D341Med (cell line): Measurements from ENCODE around the gene PLXNB2.
"Not testable (repeated sequence)": the region's sequence is repeated elsewhere in the genome, so short reads cannot be mapped to it uniquely, and the experiment has no call there.

ENCODE experiments used
- DNase-seq: peaks from one replicate; pipeline ENCODE4 v3.0.0; 2012; ENCODE audit warnings: low spot score

PLXNB2 gene

GRCh38 chr22:50306753-50307749, at the start of gene PLXNB2:
Gene PLXNB2 (minus strand): TSS chr22:50307646. CDS start chr22:50290584, 17,062 bp downstream.
- peak; percentile 92 for DNase-seq

- DNase-seq: no peak
These were observed 49.8 kb upstream of the PLXNB2 start for GRCh38 chr22:50357222-50357621.

GRCh38 chr22:50356186-50356585, 48.7 kb upstream of the PLXNB2 start:
- DNase-seq: no peak

- no peak for DNase-seq
These were observed 40.6 kb upstream of the PLXNB2 start for GRCh38 chr22:50348058-50348457.

GRCh38 chr22:50347157-50347556, 39.7 kb upstream of the PLXNB2 start:
- DNase-seq: no peak

GRCh38 chr22:50346470-50346869, 39.0 kb upstream of the PLXNB2 start:
- no peak for DNase-seq

- no peak for DNase-seq
These were observed 36.1 kb upstream of the PLXNB2 start for GRCh38 chr22:50343541-50343935.

GRCh38 chr22:50342651-50343540, 35.5 kb upstream of the PLXNB2 start, which contains the start of gene PPP6R2:
Gene PPP6R2 (plus strand): TSS chr22:50343327. CDS start chr22:50393909, 50,582 bp downstream.
- DNase-seq: peak; percentile 98

- peak; percentile 87 for DNase-seq
These were observed 34.7 kb upstream of the PLXNB2 start for GRCh38 chr22:50341977-50342650.

- no peak for DNase-seq
These were observed 32.8 kb upstream of the PLXNB2 start for GRCh38 chr22:50339945-50340879.

GRCh38 chr22:50338860-50339462, 31.5 kb upstream of the PLXNB2 start:
- no peak for DNase-seq

- DNase-seq: no peak
These were observed 30.7 kb upstream of the PLXNB2 start for GRCh38 chr22:50338042-50338573.

GRCh38 chr22:50337262-50338041, 30.0 kb upstream of the PLXNB2 start:
- DNase-seq: no peak

GRCh38 chr22:50334433-50334832, 27.0 kb upstream of the PLXNB2 start:
- DNase-seq: not testable (repeated sequence)

- no peak for DNase-seq
These were observed 21.8 kb upstream of the PLXNB2 start for GRCh38 chr22:50329236-50329635.

- no peak for DNase-seq
These were observed 20.2 kb upstream of the PLXNB2 start for GRCh38 chr22:50327711-50328019.

GRCh38 chr22:50326956-50327710, 19.7 kb upstream of the PLXNB2 start, which contains the start of gene DENND6B:
Gene DENND6B (minus strand): TSS chr22:50327012. CDS start chr22:50326988, 24 bp downstream.
- DNase-seq: peak; percentile 97

- no peak for DNase-seq
These were observed 18.9 kb upstream of the PLXNB2 start for GRCh38 chr22:50326225-50326955.
